ENCODE measurements around the gene CCNB1.

The CCNB1 gene

GRCh38 chr5:69187342-69187741 is 20.4 kb downstream of the CCNB1 start:
- H3K36me3 ChIP-seq (ENCODE audit: insufficient read depth, low read length): peaks cover 11% of the 10 kb centered on the region
- H3K79me2 ChIP-seq (ENCODE audit: insufficient read depth, low read length): peaks cover 24% of the 10 kb centered on the region
- peaks cover 28% of the 10 kb centered on the region for H3K4me1 ChIP-seq (ENCODE audit: insufficient read depth, low read length)
- H3K9ac ChIP-seq (ENCODE audit: low read depth, low read length): no peak overlapping the region
- no peaks in the 10 kb centered on the region for H3K27me3 ChIP-seq (ENCODE audit: insufficient read depth, low read length, poor library complexity)
- no peak overlapping the region for H2AFZ ChIP-seq (ENCODE audit: low read depth, low read length)
- no peaks in the 10 kb centered on the region for H4K20me1 ChIP-seq (ENCODE audit: insufficient read depth, low read length)
- no peak for DNase-seq
- H3K4me3 ChIP-seq (ENCODE audit: low read depth in 1 of 2, low read length in 2 of 2): no peak overlapping the region
- H3K27ac ChIP-seq (ENCODE audit: low read length): no peak overlapping the region
- ATAC-seq (ENCODE audit: insufficient read depth, low read depth): no peak
- TF ChIP-seq CTCF (IDR thresholded peaks at IDR 0.05; ENCODE audit: borderline replicate concordance, extremely low read depth, low read length, poor library complexity, severe bottlenecking) (no peak), EZH2 (IDR thresholded peaks at IDR 0.05; ENCODE audit: borderline replicate concordance, low read depth, low read length, severe bottlenecking) (no peak)
- no peaks in the 10 kb centered on the region for H3K9me3 ChIP-seq (ENCODE audit: insufficient read depth, low read length, severe bottlenecking)
- H3K4me2 ChIP-seq (ENCODE audit: insufficient read depth, low read length): no peak overlapping the region

DNA sequence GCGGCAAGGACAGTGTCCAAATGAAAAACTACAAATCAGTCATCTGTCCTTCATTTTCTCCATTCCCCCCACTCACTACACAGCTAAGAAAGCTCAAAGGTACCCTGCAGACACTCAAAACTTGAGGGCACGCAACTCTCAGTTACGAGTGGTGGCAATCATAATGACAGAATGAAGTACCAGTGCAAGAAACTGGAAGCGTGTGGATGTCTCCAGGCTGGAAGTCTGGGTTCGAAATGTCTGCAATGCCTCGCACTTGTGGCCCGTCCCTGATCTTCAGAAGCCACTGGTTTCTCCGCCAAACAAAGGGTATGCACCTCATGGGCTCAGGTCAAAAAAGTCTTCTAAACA is 21.8 kb downstream of the CCNB1 start:
- H3K9ac ChIP-seq (ENCODE audit: low read depth, low read length): peak overlapping the region; percentile 77
- no peaks in the 10 kb centered on the region for H3K9me3 ChIP-seq (ENCODE audit: insufficient read depth, low read length, severe bottlenecking)
- peak overlapping the region; percentile 48 to 88 for H3K4me3 ChIP-seq (ENCODE audit: low read depth in 1 of 2, low read length in 2 of 2)
- peak overlapping the region; percentile 91 for H3K4me2 ChIP-seq (ENCODE audit: insufficient read depth, low read length)
- H3K27me3 ChIP-seq (ENCODE audit: insufficient read depth, low read length, poor library complexity): no peaks in the 10 kb centered on the region
- peak overlapping the region; percentile 89 for H2AFZ ChIP-seq (ENCODE audit: low read depth, low read length)
- peaks cover 26% of the 10 kb centered on the region for H3K79me2 ChIP-seq (ENCODE audit: insufficient read depth, low read length)
- peak overlapping the region; percentile 89 for H3K27ac ChIP-seq (ENCODE audit: low read length)
- peaks cover 28% of the 10 kb centered on the region for H3K4me1 ChIP-seq (ENCODE audit: insufficient read depth, low read length)
- H4K20me1 ChIP-seq (ENCODE audit: insufficient read depth, low read length): no peaks in the 10 kb centered on the region
- DNase-seq: no peak
- H3K36me3 ChIP-seq (ENCODE audit: insufficient read depth, low read length): peaks cover 23% of the 10 kb centered on the region
- no peak for ATAC-seq (ENCODE audit: insufficient read depth, low read depth)
- TF ChIP-seq EZH2 (IDR thresholded peaks at IDR 0.05; ENCODE audit: borderline replicate concordance, low read depth, low read length, severe bottlenecking) (no peak), CTCF (IDR thresholded peaks at IDR 0.05; ENCODE audit: borderline replicate concordance, extremely low read depth, low read length, poor library complexity, severe bottlenecking) (no peak)

GRCh38 chr5:69189162-69190086 is 22.5 kb downstream of the CCNB1 start, which contains the start of gene CENPH:
CENPH (plus strand) TSS chr5:69189583; CDS start chr5:69189635, 52 bp downstream.
- Histone ChIP-seq H3K4me2 (ENCODE audit: insufficient read depth, low read length) (peak within 1 kb of the TSS; percentile 91), H3K27me3 (ENCODE audit: insufficient read depth, low read length, poor library complexity) (no peaks in the 10 kb centered on the region), H4K20me1 (ENCODE audit: insufficient read depth, low read length) (no peaks in the 10 kb centered on the region), H3K36me3 (ENCODE audit: insufficient read depth, low read length) (peaks cover 29% of the 10 kb centered on the region), H3K9ac (ENCODE audit: low read depth, low read length) (peak within 1 kb of the TSS; percentile 77), H3K27ac (ENCODE audit: low read length) (peak within 1 kb of the TSS; percentile 89), H3K4me1 (ENCODE audit: insufficient read depth, low read length) (peaks cover 28% of the 10 kb centered on the region), H3K9me3 (ENCODE audit: insufficient read depth, low read length, severe bottlenecking) (no peaks in the 10 kb centered on the region), H3K4me3 (ENCODE audit: low read depth in 1 of 2, low read length in 2 of 2) (peak within 1 kb of the TSS; percentile 48 to 88), H3K79me2 (ENCODE audit: insufficient read depth, low read length) (peaks cover 26% of the 10 kb centered on the region), H2AFZ (ENCODE audit: low read depth, low read length) (peak within 1 kb of the TSS; percentile 89)
- DNase-seq: peak; percentile 94
- TF ChIP-seq CTCF (IDR thresholded peaks at IDR 0.05; ENCODE audit: borderline replicate concordance, extremely low read depth, low read length, poor library complexity, severe bottlenecking) (no peak), EZH2 (IDR thresholded peaks at IDR 0.05; ENCODE audit: borderline replicate concordance, low read depth, low read length, severe bottlenecking) (no peak)
- ATAC-seq (ENCODE audit: insufficient read depth, low read depth): peak; percentile 89
